SK-N-MC (cell line): ENCODE measurements around the gene KIF5A.

Experiments
- EZH2 ChIP-seq: fragments of 200-600 bp; sonication (generic); IDR thresholded peaks from one replicate; pipeline ENCODE4 v1.6.1; 2017; ENCODE audit warnings: antibody characterized with exemption
- POLR2AphosphoS5 ChIP-seq: IDR thresholded peaks from 2 replicates; pipeline ENCODE4 v1.6.1; 2012; ENCODE audit warnings: mild to moderate bottlenecking, low read depth, low read length, borderline replicate concordance

DNA sequence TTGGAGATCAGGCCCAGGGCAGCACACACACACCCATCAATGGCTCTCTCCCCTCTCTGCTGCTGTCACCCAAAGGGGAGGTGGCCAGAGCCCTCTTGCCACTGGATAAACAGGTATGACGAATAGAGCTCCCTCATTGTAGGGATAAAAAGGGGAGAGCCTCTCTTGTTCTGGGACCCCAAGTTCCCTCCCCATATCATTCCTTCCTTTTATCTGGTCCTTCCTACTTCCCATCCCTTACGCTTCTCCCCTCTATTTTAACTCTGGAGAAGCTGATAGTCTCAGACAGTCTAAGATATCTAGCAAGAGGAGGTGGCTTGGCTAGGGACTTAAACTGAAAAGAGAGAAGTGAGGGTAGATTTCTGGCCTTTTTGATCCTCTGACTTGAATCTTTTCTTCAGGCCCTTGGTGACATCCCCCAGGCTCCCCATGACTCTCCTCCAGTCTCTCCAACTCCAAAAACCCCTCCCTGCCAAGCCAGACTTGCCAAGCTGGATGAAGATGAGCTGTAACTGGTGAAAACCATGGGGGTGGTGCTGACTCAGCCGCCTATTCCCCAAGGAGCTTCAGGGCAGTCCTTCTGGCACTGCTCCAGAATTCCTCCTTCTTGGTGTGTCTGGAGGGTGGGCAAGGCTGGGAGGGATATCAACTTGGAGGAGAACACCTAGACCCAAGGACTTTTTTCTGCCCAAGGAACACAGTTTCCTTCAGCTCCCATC is 66.7 kb downstream of the KIF5A start:
- no peak for TF ChIP-seq EZH2
- no peak for TF ChIP-seq POLR2AphosphoS5
